ENCODE results near the gene SLC16A14.
A peak's percentile ranks its signal among the peaks of the same experiment; 100 is the strongest.
"Not testable (repeated sequence)": the region's sequence is repeated elsewhere in the genome, so short reads cannot be mapped to it uniquely, and the experiment has no call there.

SLC16A14 gene, protein sequence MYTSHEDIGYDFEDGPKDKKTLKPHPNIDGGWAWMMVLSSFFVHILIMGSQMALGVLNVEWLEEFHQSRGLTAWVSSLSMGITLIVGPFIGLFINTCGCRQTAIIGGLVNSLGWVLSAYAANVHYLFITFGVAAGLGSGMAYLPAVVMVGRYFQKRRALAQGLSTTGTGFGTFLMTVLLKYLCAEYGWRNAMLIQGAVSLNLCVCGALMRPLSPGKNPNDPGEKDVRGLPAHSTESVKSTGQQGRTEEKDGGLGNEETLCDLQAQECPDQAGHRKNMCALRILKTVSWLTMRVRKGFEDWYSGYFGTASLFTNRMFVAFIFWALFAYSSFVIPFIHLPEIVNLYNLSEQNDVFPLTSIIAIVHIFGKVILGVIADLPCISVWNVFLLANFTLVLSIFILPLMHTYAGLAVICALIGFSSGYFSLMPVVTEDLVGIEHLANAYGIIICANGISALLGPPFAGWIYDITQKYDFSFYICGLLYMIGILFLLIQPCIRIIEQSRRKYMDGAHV

DNA sequence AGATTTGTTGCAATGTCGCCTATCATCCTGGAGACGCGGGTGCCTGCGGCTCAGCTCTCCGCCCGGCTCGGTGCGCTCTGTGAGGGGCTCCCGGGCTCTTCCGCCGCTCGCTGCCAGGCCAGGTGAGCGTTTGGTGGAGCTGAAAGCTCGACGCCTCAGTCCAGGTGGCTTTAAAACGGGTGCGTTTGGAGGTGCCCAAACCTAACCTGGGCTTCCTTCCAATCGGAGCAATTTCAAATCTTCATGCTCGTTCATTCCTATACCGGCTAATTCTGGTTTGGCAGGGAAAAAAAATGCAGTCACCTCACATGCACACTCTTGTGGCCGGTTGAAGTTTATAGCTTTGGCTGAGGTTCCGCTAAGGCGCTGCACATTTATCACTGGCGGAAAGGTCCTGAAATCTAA, at the start of gene SLC16A14:
Gene SLC16A14, minus strand, starts transcription at position 274 of the 405 bp plus-strand sequence. CDS start 9,572 bp downstream, outside the sequence.
- DNase-seq, result peak; percentile 31

DNA sequence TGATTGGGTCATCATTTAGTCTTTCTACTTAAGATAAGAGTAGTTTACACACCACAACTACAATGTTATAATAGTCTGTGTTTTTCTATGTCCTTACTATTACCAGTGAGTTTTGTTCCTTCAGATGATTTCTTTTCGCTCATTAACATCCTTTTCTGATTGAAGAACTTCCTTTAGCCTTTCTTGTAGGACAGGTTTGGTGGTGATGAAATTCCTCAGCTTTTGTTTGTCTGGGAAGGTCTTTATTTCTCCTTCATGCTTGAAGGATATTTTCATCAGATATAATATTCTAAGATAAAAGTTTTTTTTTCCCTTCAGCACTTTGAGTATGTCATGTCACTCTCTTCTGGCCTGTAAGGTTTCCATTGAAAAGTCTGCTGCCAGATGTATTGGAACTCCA, 38.0 kb upstream of the SLC16A14 start:
- DNase-seq, result no peak

DNA sequence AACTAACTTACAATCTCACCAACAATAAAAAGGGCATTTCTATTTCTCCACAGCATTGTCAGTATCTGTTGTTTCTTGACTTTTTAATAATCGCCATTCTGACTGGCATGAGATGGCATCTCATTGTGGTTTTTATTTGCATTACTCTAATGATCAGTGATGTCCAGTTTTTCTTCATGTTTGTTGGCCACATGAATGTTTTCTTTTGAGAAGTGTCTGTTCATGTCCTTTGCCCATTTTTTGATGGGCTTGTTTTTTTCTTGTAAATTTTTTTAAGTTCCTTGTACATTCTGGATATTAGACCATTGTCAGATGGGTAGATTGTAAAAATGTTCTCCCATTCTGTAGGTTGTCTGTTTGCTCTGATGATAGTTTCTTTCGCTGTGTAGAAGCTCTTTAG, 33.2 kb upstream of the SLC16A14 start:
- not testable (repeated sequence) for DNase-seq

DNA sequence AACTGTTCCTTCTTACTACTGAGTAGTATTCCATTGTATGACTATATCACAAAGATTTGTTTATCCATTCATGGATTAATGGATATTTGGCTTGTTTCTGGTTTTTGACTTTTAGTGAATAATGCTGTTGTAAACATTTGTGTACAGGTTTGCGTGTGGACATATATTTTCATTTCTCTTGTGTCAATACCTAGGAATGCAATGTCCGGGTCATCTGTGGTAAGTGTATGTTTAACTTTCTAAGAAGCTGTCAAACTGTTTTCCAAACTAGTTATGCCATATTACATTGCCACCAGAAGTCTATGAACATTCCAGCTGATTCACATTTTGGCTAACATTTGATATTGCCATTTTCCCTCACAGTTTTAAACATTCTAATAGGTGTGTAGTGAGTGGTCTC, 29.1 kb upstream of the SLC16A14 start:
- DNase-seq, result peak; percentile 34

DNA sequence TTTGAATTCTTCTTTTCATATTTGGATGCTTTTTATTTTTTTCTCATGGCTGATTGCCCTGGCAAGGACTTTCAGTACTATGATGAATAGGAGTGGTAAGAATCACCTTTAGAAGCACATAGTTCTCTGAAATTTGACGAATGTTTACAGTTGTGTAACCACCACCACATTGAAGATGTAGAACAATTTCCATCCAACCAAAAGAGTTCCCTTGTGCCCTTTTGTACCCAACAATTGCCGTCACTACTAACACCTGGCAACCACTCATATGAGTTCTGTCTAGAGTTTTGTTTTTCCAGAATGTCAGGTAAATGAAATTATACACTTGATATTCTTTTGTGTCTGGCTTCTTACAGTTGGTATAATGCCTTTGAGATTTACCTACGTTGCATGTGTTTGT, 28.7 kb upstream of the SLC16A14 start:
- DNase-seq, result no peak

DNA sequence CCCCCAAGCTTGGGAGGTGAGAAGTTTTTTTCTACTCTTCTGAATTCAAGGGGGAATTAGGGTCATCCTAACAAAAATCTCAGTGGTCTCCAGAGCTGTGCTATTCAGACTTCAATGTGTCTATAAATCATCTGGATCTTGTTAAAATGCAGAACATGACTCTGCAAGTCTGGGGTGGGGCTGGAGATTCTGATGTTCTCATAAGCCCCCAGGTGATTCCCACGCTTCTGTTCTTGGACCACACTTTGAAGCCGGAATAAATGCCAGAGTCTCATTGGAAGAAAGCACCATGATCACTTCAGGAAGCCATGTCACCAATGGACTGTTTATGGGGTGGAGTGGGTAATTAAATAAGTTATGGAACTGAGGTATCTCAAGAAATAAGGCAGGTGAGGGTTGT, 22.2 kb upstream of the SLC16A14 start:
- no peak for DNase-seq

DNA sequence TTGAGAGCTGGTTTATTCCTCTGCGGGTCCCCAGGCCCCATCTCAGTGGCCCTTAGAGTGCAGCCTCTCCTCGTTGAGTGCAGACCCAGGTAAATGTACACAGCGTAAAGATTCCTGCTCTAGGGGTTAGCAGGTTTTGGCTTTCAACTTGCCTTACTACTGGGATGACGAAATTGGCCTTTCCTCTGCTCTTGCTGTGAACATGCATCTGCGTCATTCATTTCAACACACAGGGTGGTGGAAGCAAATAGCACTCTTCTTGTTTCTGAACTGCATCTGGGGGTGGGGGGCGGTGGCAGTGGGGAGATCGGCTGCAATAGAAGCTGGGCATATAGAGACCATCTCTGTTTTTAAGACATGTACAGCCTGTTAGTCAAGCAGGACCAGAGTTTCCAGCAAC, 16.5 kb upstream of the SLC16A14 start:
- no peak for DNase-seq

DNA sequence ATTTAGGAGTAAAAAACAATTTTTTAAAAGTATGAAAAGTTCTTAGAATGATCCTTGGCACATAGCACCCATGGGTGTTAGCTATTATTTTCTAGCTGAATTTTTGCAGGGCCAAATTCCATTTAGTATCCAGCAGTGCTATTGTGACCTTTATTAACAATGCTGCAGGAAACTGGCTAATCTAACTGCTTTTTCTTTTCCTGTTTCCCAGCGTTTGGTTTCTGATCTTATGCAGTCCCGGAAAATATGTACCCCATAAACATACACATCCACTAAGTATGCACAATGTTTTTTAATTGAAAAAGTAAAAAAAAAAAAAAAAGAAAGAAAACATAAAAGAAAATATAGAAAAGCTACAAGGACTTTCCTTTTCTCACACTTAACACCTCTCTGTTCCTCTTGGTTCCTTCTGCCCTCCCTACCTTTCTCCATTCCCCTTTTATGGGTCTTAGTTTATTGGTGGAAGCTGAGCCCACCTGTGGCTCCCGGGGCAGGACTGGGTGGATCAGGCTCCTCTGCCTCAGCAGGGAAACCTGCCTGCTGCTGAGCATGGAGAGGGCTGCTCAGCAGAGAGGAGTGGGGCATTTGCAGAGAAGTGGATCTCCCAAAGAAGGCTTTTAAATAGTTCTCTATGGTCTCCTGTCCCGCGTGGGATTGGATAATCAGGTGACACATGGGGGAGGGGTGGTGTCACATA, 9.3 kb upstream of the SLC16A14 start:
- DNase-seq, result no peak

DNA sequence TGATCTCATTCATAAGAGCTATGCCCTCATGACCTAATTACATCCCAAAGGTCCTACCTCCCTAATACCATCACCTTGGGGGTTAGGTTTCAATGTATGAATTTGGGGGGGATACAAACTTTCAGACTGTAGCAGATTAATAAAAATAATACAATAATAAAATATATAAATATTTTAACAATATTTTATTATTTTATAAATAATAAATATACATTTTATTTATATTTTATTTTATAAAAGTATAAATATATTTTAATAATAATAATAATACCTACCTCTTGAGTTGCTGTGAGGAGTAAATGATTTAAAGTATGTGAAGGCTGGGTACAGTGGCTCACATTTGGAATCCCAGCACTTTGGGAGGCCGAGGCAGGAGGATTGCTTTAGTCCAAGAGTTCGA, 8.1 kb upstream of the SLC16A14 start:
- DNase-seq, result no peak

DNA sequence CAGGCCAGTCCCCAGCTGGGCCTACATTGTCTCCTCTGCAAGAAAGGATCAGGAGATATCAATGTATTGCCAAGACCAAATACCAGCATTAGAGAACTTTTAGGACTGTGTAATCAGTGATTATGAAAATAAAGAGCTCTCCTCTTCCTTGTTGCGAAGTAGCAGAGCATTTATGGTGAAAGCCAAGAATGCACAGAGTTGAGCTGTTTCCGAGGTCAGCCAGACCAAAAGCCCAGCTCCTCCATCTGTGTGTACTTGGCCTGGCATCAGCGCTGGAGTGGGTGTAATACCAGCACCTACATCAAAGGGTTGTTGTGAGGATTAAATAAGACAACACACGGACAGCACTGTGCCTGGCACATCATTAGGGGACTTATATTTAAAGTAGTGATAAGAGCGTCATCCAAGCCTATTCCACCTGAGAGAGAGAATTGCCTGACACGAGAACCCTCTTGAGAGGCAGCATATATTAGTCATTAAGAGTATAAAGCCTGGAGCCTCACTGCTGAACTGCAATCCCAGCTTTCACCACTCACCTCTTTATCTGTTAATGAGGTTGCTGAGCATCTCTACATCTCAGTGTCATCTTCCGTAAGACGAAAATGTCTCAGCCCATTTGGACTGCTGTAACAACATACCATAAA, 7.4 kb upstream of the SLC16A14 start:
- no peak for DNase-seq

DNA sequence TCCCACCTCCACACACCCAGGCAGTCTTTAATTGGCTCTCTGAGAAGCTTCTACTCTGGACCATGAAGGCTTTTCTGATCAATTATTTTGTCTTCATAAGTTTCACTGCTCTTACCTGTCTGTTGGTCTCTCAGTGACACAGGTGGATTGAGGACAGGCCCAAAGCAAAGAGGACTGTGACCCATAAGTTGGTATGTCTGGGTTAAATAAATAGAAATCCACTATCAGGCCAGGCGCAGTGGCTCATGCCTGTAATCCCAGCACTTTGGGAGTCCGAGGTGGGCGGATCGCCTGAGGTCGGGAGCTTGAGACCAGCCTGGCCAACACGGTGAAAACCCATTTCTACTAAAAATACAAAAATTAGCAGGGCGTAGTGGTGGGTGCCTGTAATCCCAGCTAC, 2.7 kb upstream of the SLC16A14 start:
- DNase-seq, result no peak

DNA sequence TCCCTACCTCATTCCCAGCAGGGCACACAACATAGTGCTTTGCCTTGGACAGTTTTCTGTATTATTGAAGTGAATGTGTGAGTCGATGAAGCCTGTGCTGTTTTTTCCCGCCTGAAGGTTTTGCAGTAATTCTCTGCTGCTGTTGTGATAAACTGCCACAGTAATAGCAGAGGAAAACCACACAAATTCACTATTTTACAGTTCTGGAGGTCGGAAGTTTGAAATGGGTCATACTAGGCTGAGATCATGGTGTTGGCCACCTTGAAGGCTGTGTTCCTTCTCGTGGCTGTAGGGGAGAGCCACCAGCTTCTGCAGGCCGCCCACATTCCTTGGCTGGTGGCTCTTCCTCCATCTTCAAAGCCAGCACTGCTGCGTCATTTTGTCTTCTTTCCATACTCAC, 678 bp upstream of the SLC16A14 start:
- no peak for DNase-seq

DNA sequence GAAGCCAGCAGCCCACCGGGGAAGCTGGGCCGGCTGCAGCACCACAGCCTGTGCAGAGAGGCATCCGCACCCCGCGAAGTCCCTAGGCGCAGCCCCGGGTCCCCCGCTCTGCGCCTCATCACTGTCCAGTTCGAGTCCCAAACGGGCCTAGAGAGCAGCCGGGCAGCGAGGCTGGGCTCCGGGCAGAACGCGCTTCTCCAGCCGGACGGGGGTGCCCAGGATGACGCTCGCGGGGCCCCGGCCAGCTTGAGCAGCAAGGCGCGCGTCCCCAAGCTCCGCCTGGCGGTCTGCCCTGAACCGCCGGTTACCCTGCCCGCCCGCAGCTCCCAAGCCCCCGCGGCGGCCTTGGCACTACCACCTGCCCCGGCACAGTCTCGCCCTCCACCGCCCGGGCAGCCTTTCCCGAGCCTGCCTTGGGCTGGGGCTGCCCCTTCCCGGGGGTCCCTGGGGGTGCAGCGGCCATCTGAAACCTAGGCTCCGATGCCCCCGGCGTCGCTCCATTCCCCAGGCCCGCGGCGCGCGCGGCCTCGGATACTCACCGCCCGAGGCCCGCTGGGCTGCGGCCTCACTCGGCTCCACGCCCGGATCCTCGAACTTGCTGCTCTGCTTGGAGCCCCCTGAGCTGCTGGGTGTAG, 591 bp downstream of the SLC16A14 start:
- peak; percentile 66 for DNase-seq

DNA sequence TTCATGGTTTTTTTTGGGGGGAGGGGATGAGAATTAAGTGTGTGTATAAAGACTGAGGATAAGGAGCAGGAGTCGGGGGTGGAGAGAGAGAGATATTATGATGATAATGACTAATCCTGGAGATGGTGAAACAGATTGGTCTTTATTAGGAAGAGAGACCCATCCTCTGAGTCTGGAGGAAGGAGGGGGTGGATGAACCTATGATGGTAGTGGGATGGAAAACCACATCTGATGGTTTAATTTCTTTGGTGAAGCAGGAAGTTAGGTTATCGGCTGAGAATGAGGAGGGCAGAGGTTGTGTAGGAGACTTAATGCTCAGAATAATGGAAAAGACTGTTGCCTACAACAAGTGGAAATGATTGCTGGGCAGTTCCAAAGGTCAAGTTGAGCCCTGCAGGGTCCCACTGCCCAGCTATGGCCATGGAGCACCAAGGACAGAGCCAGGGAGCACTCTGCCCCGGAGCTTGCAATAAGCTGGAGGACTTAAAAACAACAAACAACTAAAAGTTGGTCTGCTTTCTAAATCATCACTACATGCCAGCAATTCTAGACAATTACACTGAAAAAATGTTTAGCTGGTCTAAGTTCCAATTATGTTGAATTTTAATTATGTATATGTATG, 7.9 kb downstream of the SLC16A14 start:
- DNase-seq, result no peak

DNA sequence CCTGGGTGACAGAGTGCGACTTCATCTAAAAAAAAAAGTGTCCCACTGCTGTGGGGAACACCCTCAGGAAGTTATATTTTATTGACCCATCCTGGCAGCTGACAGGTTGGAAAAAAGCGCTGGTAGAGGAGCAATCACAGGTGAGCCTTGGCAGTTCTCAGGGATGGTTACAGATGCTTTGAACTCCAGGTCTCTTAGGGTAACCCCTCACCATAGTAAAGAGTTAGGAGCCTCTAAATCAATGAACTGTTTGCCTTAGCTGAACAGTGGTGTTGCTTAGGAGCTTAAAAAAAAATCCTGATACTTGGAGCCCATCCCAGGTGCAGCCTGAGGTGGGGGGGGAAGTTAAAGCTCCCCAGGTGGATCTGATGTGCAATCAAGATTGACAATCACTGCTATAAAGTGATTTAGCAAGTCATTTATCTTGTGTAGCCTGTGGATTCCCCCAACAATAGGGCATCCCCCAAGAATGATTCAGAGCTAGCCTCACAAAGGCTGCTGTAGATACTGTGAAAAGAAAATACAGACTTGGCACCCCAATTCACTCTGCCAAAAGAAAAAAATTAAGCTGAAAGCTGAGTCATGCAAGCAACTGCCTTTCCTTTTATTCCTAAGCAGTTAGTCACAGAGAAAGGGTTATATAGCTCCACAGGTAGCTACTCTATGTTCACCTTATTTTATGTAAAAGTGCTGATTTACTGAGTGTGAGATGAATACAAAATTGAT, 14.8 kb downstream of the SLC16A14 start:
- peak; percentile 67 for DNase-seq

DNA sequence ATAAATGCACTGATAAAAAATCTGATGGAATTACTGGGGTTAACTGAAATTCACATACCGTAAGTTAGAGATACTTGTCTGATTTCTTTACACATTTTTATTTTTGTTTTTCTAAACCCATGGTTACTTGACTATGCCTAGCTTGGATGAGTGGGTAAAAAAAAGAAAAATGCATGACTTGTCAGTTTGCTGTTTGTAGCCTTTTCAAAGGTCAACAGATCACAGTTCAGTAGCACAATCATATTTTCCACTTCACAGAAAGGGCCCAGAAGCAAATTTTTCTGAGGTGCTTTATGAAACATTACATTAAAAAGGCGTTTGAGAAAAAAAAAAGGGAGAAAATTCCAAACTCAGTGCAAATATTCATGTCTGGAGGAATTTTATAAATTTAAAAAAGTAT, 16.4 kb downstream of the SLC16A14 start:
- no peak for DNase-seq

DNA sequence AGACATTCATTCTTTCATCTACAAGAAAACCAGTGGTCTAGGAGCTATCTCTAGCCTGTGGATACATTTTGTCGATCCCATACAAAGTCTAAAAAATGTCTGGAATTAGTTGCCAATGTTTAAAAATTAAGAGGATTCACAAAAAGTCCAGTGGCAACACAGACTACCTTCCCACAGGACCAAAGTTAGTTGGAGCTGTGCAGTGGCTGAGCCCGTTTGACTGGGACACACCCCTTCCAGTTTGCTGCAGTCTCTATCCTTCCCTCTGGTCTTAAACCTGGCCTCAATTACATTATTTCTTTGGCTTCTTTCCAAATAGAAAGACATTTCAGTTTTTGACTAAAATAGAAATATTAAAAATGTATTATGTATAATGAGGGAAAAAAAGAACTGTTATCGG, 18.6 kb downstream of the SLC16A14 start:
- DNase-seq, result no peak

DNA sequence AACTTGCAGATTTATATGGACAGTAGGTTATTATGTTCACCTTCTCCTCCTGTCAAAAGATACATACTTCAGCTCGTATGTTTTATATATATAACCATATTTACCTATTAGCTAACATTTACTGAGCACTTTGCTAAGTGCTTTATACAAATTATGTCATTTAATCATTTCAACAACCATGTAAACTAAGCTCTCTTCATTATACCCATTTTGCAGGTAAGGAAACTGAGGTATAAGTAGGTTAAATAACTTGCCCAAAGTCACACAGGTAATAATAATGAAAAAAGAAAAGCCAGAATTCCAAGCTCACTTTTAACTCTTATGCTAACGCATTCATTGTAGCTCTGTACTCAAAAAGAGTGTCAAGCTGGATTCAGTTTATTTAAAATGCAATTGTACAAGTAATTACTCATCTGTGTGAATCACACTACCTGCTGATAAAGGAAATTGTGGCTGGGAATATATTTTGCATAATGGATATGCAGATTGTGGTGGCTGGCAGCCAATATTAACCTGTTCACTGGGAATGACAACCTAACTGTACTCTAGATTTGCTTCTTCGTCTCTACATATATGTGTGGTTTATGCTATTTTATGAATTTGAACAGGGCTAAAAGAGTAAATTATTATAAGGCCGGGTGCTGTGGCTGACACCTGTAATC, 20.6 kb downstream of the SLC16A14 start:
- DNase-seq, result no peak

DNA sequence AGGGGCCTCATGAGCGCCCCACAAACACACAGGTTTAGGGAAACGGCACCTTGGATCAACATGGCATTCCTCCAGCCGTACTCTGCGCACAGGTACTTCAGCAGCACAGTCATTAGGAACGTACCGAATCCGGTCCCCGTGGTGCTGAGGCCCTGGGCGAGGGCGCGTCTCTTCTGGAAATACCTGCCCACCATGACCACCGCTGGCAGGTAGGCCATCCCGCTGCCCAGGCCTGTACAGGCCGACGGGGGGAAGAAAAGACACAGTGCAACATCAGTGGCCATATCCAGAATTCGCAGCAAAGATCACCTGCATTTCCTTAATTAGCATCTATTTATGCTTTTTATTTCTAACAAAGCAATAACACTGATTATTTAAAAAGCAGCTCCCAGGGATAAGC, 22.2 kb downstream of the SLC16A14 start:
- no peak for DNase-seq

DNA sequence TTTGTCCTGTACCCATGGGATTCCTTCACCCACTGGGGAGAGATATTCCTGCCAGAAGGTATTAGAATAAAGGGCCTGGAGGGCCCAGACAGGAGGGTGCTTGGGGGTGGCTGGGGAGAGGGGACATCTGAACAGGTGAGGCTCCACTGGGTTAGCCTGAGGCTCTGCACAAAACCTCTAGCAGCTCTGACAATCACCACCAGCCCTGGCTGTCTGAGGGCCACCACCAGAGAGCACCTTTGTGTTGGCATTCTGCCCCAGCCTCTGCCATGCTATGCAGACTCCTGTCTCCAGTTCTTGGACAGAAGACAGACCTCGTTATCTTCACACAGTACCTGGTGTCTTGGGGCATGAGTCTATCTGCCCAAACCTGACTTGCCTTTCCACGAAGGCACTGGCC, 25.3 kb downstream of the SLC16A14 start:
- DNase-seq, result no peak

DNA sequence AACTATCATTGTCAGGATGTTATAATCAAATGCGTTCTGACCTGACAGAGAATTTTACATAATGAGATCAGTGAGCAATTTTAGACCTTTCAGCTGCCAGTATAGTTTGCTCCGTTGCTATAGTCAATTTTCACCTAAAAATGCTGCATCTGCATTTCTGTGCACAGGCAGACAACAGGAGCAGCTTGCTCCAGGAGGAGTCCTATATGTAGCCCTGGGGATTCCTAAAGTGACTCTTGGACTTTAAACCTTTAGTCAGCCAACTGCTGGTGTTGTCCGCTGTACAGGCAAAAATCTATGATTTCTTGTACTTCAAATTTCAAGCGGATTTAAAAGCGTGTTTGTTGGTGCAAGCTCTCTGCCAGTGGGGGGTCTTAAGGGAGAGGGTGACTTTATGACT, 25.7 kb downstream of the SLC16A14 start:
- no peak for DNase-seq

DNA sequence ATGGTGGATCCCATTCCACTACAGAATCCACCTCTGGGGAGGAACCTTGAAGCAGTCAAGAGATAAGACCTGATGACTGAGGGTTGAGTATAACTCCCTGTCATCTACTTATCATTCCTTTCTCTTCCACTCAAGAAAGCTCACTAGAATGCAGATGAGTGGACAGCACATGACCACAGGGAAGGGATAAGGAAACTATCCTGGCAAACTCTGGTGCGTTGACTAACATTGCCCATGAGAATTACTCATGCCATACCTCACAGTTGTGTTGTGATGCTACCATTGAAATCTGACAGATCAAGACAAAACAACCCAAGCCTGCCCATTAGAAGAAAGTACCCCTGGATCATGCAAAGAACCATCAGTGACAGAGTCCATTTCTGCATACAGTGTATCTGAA, 26.5 kb downstream of the SLC16A14 start:
- no peak for DNase-seq

Measured in EL (cell line).